Cerebellar cortex (tissue), 1 donor: ENCODE results near the gene SCAMP3.
"Not testable (repeated sequence)": the region's sequence is repeated elsewhere in the genome, so short reads cannot be mapped to it uniquely, and the experiment has no call there.

Experiments
- DNase-seq: peaks from one replicate; pipeline ENCODE4 v3.0.0-alpha.2; 2015; ENCODE audit warnings: low spot score

Gene SCAMP3

GRCh38 chr1:155254228-155254713 is 7.9 kb downstream of the SCAMP3 start:
- no peak for DNase-seq

GRCh38 chr1:155253797-155254196 is 8.4 kb downstream of the SCAMP3 start:
- DNase-seq, result peak; percentile 40

GRCh38 chr1:155253208-155253607 is 9.0 kb downstream of the SCAMP3 start:
- DNase-seq, result peak; percentile 53

- no peak for DNase-seq
Measured at GRCh38 chr1:155251566-155251965, 10.6 kb downstream of the SCAMP3 start.

- DNase-seq, result peak; percentile 97
Measured at GRCh38 chr1:155250633-155251449, 11.3 kb downstream of the SCAMP3 start.

GRCh38 chr1:155250246-155250632 is 11.9 kb downstream of the SCAMP3 start:
- DNase-seq, result no peak

GRCh38 chr1:155247667-155248553 is 14.2 kb downstream of the SCAMP3 start:
- no peak for DNase-seq

GRCh38 chr1:155246796-155247195 is 15.4 kb downstream of the SCAMP3 start:
- not testable (repeated sequence) for DNase-seq

GRCh38 chr1:155245163-155245524 is 17.0 kb downstream of the SCAMP3 start:
- DNase-seq, result no peak

- peak; percentile 100 for DNase-seq
Measured at GRCh38 chr1:155244368-155245162, 17.6 kb downstream of the SCAMP3 start.

GRCh38 chr1:155242805-155243358 is 19.3 kb downstream of the SCAMP3 start:
- DNase-seq, result peak; percentile 41

GRCh38 chr1:155241841-155242264 is 20.3 kb downstream of the SCAMP3 start:
- DNase-seq, result no peak

- peak; percentile 93 for DNase-seq
Measured at GRCh38 chr1:155241069-155241679, 21.0 kb downstream of the SCAMP3 start.

GRCh38 chr1:155236451-155236850 is 25.7 kb downstream of the SCAMP3 start:
- DNase-seq, result no peak

- DNase-seq, result not testable (repeated sequence)
Measured at GRCh38 chr1:155235375-155235774, 26.8 kb downstream of the SCAMP3 start.

GRCh38 chr1:155233502-155233901 is 28.7 kb downstream of the SCAMP3 start:
- DNase-seq, result not testable (repeated sequence)

GRCh38 chr1:155232001-155232978 is 29.9 kb downstream of the SCAMP3 start:
- not testable (repeated sequence) for DNase-seq

- not testable (repeated sequence) for DNase-seq
Measured at GRCh38 chr1:155231302-155231701, 30.9 kb downstream of the SCAMP3 start.

- no peak for DNase-seq
Measured at GRCh38 chr1:155228096-155228427, 34.1 kb downstream of the SCAMP3 start.
